IMR-90 (cell line): ENCODE data around the gene MSI2.

Experiments
- BHLHE40 ChIP-seq: fragments of 150-350 bp; IDR thresholded peaks from 2 replicates; pipeline ENCODE4 v1.6.1; 2016; ENCODE audit warnings: mild to moderate bottlenecking, low read depth, low read length
- CEBPB ChIP-seq: IDR thresholded peaks from 2 replicates; pipeline ENCODE4 v1.6.1; 2012; ENCODE audit warnings: low read depth, low read length, improper control_type of control experiment
- CHD1 ChIP-seq: IDR thresholded peaks from 2 replicates; pipeline ENCODE4 v1.6.1; 2012; ENCODE audit warnings: low read depth, low read length, improper control_type of control experiment
- CTCF ChIP-seq: conservative IDR thresholded peaks from 2 replicates; pipeline ENCODE4 v1.5.1; 2012; ENCODE audit warnings: mild to moderate bottlenecking, low read depth, low read length, improper control_type of control experiment
- NFE2L2 ChIP-seq: fragments of 150-350 bp; IDR thresholded peaks from 2 replicates; pipeline ENCODE4 v1.6.1; 2016; ENCODE audit warnings: low read depth, mild to moderate bottlenecking, low read length
- POLR2A ChIP-seq: IDR thresholded peaks from 2 replicates; pipeline ENCODE4 v1.6.1; 2012; ENCODE audit warnings: mild to moderate bottlenecking, low read depth, low read length
- RCOR1 ChIP-seq: IDR thresholded peaks from 2 replicates; pipeline ENCODE4 v1.6.1; 2012; ENCODE audit warnings: mild to moderate bottlenecking, low read length, improper control_type of control experiment; ENCODE audit not compliant: insufficient replicate concordance
- USF2 ChIP-seq: fragments of 150-350 bp; IDR thresholded peaks from 2 replicates; pipeline ENCODE4 v1.6.1; 2017; ENCODE audit warnings: mild to moderate bottlenecking, antibody characterized with exemption, low read length, low read depth
- TF ChIP-seq, protein P1 (sequence below): fragments of 150-350 bp; IDR thresholded peaks from 2 replicates; pipeline ENCODE4 v1.6.1; 2016; ENCODE audit warnings: low read depth, mild to moderate bottlenecking, low read length, moderate library complexity, borderline replicate concordance

DNA sequence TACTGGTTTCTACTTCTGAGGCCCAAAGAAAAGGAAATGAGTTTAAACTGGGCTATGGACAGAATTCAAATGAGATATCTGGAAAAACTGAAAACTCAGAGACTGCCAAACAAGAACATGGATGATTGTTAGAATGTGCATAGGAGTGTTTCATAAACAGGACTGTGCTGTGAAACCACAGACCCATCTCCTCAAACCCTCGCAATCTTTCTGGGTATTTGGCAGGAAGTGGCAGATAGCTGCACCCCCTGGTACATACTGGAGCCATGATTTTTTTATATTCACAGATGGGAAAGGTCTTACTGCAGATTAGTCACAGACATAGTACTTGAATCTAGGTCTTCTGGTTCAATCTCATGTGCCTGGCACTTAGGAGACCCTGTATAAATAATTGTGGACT lies 343.8 kb downstream of the MSI2 start:
- TF ChIP-seq CTCF (no peak), POLR2A (no peak), CHD1 (no peak), NFE2L2 (no peak), CEBPB (no peak), USF2 (no peak), RCOR1 (no peak), BHLHE40 (no peak)
- TF ChIP-seq, protein P1, sequence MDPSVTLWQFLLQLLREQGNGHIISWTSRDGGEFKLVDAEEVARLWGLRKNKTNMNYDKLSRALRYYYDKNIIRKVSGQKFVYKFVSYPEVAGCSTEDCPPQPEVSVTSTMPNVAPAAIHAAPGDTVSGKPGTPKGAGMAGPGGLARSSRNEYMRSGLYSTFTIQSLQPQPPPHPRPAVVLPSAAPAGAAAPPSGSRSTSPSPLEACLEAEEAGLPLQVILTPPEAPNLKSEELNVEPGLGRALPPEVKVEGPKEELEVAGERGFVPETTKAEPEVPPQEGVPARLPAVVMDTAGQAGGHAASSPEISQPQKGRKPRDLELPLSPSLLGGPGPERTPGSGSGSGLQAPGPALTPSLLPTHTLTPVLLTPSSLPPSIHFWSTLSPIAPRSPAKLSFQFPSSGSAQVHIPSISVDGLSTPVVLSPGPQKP = no peak
